ENCODE measurements around the gene RNF220. TPM values are rescaled to one million over a fixed set of nuclear protein-coding genes. Genes with fewer than 3 reads are reported as not detected.

Gene RNF220
- total and polyA plus RNA-seq, 9 of the 15 experiments (the other 6 are each of a cell fraction or from before 2014, with no cell fraction given), result 5.1 to 117 (median 66.9) TPM

DNA sequence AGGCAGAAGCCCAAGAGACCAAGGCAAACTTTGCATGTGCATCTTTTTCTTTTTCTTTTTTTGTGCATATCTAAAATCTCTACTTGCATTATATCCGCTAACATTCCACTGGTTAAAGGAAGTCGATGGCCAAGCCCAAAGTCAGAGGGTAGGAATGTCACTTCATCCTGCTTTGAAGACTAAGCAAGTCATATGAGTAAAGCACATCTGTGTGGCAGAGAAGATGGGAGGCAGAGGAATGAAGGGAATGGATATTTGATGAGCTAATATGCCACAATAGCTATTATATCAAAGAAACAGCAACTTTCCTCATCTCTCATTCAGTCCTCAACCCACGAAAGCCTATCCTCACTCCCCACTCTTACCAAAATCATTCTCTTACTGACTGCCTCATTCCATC lies 59.3 kb downstream of the RNF220 start:
- no peak overlapping the region for H2AFZ ChIP-seq (ENCODE audit: low read depth, low read length)
- H3K79me2 ChIP-seq (ENCODE audit: control insufficient read depth, insufficient read depth, low read length), result no peaks in the 10 kb centered on the region
- no peaks in the 10 kb centered on the region for H3K9me1 ChIP-seq (ENCODE audit: control insufficient read depth, insufficient read depth, low read length)
- no peaks in the 10 kb centered on the region for H3K4me1 ChIP-seq (replicated peaks in 1 of 2; ENCODE audit: control insufficient read depth in 2 of 2, insufficient read depth in 2 of 2, low read length in 2 of 2)
- no peak overlapping the region for H3K9ac ChIP-seq (ENCODE audit: insufficient read depth in 1 of 2, low read depth in 2 of 2, low read length in 2 of 2)
- DNase-seq (ENCODE audit: extremely low read depth in 1 of 4, low spot score in 3 of 4), result no peak
- no peak overlapping the region for H3K4me3 ChIP-seq
- intact Hi-C loops (cut with micrococcal nuclease) (no loop called here), in situ Hi-C loops (cut with MboI) (no loop called here)
- H3K27me3 ChIP-seq (ENCODE audit: control insufficient read depth in 2 of 2, insufficient read depth in 2 of 2, low read length in 2 of 2), result peaks cover 26 to 27% of the 10 kb centered on the region in 2 experiments
- ATAC-seq, result no peak
- WGBS (ENCODE audit: insufficient coverage, low coverage, missing lambda C conversion rate), result 2% methylated on average over 3 of the region's 3 CpGs
- ChIA-PET CTCF (ENCODE audit: low intra/inter-chr PET ratio) (no interaction called here), POLR2A (interaction anchor here (0.5 to 1.6 kb wide), 4 partner anchors 9 to 213 kb away, joined by 3 to 6 read pairs (median 4); no protein-coding TSS in a partner anchor)
- no peaks in the 10 kb centered on the region for H3K9me3 ChIP-seq (replicated peaks; ENCODE audit: control insufficient read depth, insufficient read depth, low read depth, low read length)
- H3K4me2 ChIP-seq (ENCODE audit: insufficient read depth, low read length), result no peak overlapping the region
- no peaks in the 10 kb centered on the region for H4K20me1 ChIP-seq (replicated peaks; ENCODE audit: control insufficient read depth, insufficient read depth, low read length)
- TF ChIP-seq OTX1 (CRISPR knock-in tag; IDR thresholded peaks at IDR 0.05), result no peak
- TF ChIP-seq ZNF318 (IDR thresholded peaks at IDR 0.05; ENCODE audit: borderline replicate concordance in 1 of 2, low read depth in 1 of 2), result no peak
- no peak for TF ChIP-seq ILF3 (IDR thresholded peaks at IDR 0.05; ENCODE audit: borderline replicate concordance)
- H3K36me3 ChIP-seq (ENCODE audit: control insufficient read depth, insufficient read depth, low read length), result no peaks in the 10 kb centered on the region
- BruUV-seq (replicated peaks), result no TSS peak
- H3K27ac ChIP-seq (ENCODE audit: extremely low read depth, low read depth, low read length), result no peak overlapping the region
- peak; percentile 26 for FAIRE-seq

All from K562 (cell line).